K562 (cell line): Measurements from ENCODE around the gene LTBR. TPM values are rescaled to one million over a fixed set of nuclear protein-coding genes. Genes with fewer than 3 reads are reported as not detected.

Experiments
- ELF2 ChIP-seq: fragments of 250-450 bp; sonication (Bioruptor Pico); IDR thresholded peaks from 2 replicates; pipeline ENCODE4 v1.5.0; 2021; ENCODE audit warnings: mild to moderate bottlenecking
- GATAD2B ChIP-seq: fragments of 450-650 bp; IDR thresholded peaks from 2 replicates; pipeline ENCODE4 v1.6.1; 2017; ENCODE audit warnings: mild to moderate bottlenecking, borderline replicate concordance
- MCM2 ChIP-seq: fragments of 450-650 bp; IDR thresholded peaks from 2 replicates; pipeline ENCODE4 v1.6.1; 2017; ENCODE audit warnings: low read depth, mild to moderate bottlenecking
- SRSF3 ChIP-seq: fragments of 200-400 bp; formaldehyde crosslinking; IDR thresholded peaks from 2 replicates; pipeline ENCODE4 v1.6.1; 2016; ENCODE audit warnings: mild to moderate bottlenecking, low read length, moderate library complexity; ENCODE audit not compliant: insufficient read depth
- TEAD1 ChIP-seq, 2 experiments: fragments of 450-650 bp in 1 of 2; sonication (generic) in 1 of 2; formaldehyde crosslinking; IDR thresholded peaks; 2 replicates each; pipeline versions ENCODE4 v1.4.0 to v1.8.0; 2020 to 2022; ENCODE audit warnings: mild to moderate bottlenecking in 2 of 2, missing genetic modification reagents in 1 of 2
- ZBTB49 ChIP-seq: sonication (generic); formaldehyde crosslinking; IDR thresholded peaks from 2 replicates; pipeline ENCODE4 v1.8.0; 2022; ENCODE audit warnings: missing genetic modification reagents, mild to moderate bottlenecking, borderline replicate concordance
- ZMIZ1 ChIP-seq, 2 experiments: fragments of 150-350 bp in 1 of 2; IDR thresholded peaks; 2 replicates each; pipeline ENCODE4 v1.6.1; 2012 to 2016; ENCODE audit warnings: low read depth in 2 of 2, low read length in 2 of 2, mild to moderate bottlenecking in 1 of 2, moderate library complexity in 1 of 2
- polyA plus RNA-seq, 8 experiments: library from polyadenylated mRNA; depleted of rRNA in 4 of 8; stranded (reverse) in 5 of 8; unstranded in 3 of 8; fragments of >200 nt; fragmentation: Nextera tagmentation in 2 of 8; fragmentation: Illumina TruSeq in 1 of 8; extraction: Ambion mirVana in 2 of 8; extraction: Trizol in 1 of 8; gene quantifications; 2 replicates each; pipeline versions ENCODE4 v1.2.1 to v1.2.3, GENCODE V29; 2011 to 2014; ENCODE audit warnings: inconsistent platforms in 1 of 8, missing spikeins in 1 of 8
- total RNA-seq, 7 experiments: library from RNA; depleted of rRNA in 6 of 7; stranded (reverse); fragments of >200 nt in 6 of 7; fragmentation: Illumina TruSeq in 2 of 7; extraction: Trizol in 2 of 7; gene quantifications; 2 replicates each; pipeline versions ENCODE4 v1.2.1 to v1.2.3, GENCODE V29; 2011 to 2021; ENCODE audit warnings: low replicate concordance in 1 of 7
- TF ChIP-seq, protein P1 (sequence below): fragments of 250-450 bp; sonication (Bioruptor Pico); IDR thresholded peaks from 2 replicates; pipeline ENCODE4 v1.4.0; 2020; ENCODE audit warnings: mild to moderate bottlenecking
- TF ChIP-seq, protein P2 (sequence below): fragments of 250-450 bp; sonication (Bioruptor Pico); IDR thresholded peaks from 2 replicates; pipeline ENCODE4 v1.5.0; 2020; ENCODE audit warnings: mild to moderate bottlenecking
- TF ChIP-seq, protein P3 (sequence below), 2 experiments: IDR thresholded peaks; 2 replicates each; pipeline ENCODE4 v1.6.1; 2012; ENCODE audit warnings: improper control_type of control experiment in 2 of 2, low read depth in 2 of 2, low read length in 2 of 2, borderline replicate concordance in 1 of 2
- TF ChIP-seq, protein P4 (sequence below), 2 experiments: fragments of 450-650 bp in 1 of 2; sonication (generic) in 1 of 2; formaldehyde crosslinking; conservative IDR thresholded peaks; 2 replicates each; pipeline versions ENCODE4 v1.4.0 to v1.8.1; 2020 to 2022; ENCODE audit warnings: mild to moderate bottlenecking in 1 of 2, missing genetic modification reagents in 1 of 2

Gene LTBR
- total and polyA plus RNA-seq, 9 of the 15 experiments (the other 6 are each of a cell fraction or from before 2014, with no cell fraction given): 0.96 to 69.0 (median 35.3) TPM

- 0 out of 4 replicates have a peak, but pooled peaks of 1 of the 2 experiments have one; percentile 36 for TF ChIP-seq ZMIZ1 (IDR thresholded peaks at IDR 0.05; ENCODE audit: low read depth in 2 of 2, low read length in 2 of 2)
- peak; percentile 74; the same call in 1 of the 2 replicates for TF ChIP-seq SRSF3
- no peak for TF ChIP-seq TEAD1 (CRISPR knock-in tag; IDR thresholded peaks at IDR 0.05)
- TF ChIP-seq, protein P1, sequence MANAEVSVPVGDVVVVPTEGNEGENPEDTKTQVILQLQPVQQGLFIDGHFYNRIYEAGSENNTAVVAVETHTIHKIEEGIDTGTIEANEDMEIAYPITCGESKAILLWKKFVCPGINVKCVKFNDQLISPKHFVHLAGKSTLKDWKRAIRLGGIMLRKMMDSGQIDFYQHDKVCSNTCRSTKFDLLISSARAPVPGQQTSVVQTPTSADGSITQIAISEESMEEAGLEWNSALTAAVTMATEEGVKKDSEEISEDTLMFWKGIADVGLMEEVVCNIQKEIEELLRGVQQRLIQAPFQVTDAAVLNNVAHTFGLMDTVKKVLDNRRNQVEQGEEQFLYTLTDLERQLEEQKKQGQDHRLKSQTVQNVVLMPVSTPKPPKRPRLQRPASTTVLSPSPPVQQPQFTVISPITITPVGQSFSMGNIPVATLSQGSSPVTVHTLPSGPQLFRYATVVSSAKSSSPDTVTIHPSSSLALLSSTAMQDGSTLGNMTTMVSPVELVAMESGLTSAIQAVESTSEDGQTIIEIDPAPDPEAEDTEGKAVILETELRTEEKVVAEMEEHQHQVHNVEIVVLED (CRISPR knock-in tag): no peak
- no peak for TF ChIP-seq GATAD2B
- TF ChIP-seq, protein P2, sequence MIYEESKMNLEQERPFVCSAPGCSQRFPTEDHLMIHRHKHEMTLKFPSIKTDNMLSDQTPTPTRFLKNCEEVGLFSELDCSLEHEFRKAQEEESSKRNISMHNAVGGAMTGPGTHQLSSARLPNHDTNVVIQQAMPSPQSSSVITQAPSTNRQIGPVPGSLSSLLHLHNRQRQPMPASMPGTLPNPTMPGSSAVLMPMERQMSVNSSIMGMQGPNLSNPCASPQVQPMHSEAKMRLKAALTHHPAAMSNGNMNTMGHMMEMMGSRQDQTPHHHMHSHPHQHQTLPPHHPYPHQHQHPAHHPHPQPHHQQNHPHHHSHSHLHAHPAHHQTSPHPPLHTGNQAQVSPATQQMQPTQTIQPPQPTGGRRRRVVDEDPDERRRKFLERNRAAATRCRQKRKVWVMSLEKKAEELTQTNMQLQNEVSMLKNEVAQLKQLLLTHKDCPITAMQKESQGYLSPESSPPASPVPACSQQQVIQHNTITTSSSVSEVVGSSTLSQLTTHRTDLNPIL: no peak
- TF ChIP-seq MCM2: no peak
- TF ChIP-seq ELF2: no peak
- TF ChIP-seq, protein P3, sequence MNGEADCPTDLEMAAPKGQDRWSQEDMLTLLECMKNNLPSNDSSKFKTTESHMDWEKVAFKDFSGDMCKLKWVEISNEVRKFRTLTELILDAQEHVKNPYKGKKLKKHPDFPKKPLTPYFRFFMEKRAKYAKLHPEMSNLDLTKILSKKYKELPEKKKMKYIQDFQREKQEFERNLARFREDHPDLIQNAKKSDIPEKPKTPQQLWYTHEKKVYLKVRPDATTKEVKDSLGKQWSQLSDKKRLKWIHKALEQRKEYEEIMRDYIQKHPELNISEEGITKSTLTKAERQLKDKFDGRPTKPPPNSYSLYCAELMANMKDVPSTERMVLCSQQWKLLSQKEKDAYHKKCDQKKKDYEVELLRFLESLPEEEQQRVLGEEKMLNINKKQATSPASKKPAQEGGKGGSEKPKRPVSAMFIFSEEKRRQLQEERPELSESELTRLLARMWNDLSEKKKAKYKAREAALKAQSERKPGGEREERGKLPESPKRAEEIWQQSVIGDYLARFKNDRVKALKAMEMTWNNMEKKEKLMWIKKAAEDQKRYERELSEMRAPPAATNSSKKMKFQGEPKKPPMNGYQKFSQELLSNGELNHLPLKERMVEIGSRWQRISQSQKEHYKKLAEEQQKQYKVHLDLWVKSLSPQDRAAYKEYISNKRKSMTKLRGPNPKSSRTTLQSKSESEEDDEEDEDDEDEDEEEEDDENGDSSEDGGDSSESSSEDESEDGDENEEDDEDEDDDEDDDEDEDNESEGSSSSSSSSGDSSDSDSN (IDR thresholded peaks at IDR 0.05; ENCODE audit: borderline replicate concordance in 1 of 2, low read depth in 2 of 2, low read length in 2 of 2): 0 out of 4 replicates have a peak, but pooled peaks have one; percentile 32 to 33
- TF ChIP-seq, protein P4, sequence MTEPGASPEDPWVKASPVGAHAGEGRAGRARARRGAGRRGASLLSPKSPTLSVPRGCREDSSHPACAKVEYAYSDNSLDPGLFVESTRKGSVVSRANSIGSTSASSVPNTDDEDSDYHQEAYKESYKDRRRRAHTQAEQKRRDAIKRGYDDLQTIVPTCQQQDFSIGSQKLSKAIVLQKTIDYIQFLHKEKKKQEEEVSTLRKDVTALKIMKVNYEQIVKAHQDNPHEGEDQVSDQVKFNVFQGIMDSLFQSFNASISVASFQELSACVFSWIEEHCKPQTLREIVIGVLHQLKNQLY (CRISPR knock-in tag; conservative IDR thresholded peaks at IDR 0.05): no peak
- no peak for TF ChIP-seq ZBTB49 (CRISPR knock-in tag)
Measured at GRCh38 chr12:6341417-6342139, 42.4 kb upstream of the LTBR start, which contains the start of gene TNFRSF1A (continued).
